ENCODE results near the gene SESTD1.

Gene SESTD1

DNA sequence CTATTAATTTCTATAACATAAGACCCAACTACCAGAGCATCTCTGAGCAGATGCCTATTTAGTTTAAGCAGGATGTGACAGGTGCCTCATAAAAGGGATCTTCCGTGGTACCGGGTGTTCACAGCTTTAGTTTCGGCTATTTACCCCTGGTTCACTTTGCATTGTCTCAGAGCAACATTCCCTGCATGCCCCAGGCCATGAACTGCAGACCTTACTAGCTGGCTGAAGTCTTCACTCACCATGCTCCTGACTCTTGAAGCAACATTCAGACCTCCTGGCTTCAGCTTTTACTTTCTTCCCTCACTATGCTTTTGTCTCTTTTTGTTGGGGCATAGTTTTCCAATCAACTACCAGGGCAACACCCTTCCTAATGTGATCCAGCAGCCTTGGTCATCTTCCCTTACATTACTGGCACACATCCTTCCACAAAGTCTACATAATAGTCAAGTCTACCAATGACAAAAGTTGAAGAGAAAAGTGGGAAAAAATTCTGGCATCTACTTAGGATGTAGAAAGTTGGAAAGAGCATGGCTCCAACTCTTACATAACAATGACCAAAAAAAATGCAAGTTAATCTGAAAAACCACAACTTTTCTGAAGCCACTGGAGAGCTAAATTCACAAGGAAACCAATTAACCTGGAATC, 99.2 kb downstream of the SESTD1 start:
- in situ Hi-C loops (cut with MboI; ENCODE audit: low sequenced_read_pairs, unreplicated experiment), result no loop called here
- no peak for DNase-seq (ENCODE audit: low spot score)
- TF ChIP-seq, protein P1, sequence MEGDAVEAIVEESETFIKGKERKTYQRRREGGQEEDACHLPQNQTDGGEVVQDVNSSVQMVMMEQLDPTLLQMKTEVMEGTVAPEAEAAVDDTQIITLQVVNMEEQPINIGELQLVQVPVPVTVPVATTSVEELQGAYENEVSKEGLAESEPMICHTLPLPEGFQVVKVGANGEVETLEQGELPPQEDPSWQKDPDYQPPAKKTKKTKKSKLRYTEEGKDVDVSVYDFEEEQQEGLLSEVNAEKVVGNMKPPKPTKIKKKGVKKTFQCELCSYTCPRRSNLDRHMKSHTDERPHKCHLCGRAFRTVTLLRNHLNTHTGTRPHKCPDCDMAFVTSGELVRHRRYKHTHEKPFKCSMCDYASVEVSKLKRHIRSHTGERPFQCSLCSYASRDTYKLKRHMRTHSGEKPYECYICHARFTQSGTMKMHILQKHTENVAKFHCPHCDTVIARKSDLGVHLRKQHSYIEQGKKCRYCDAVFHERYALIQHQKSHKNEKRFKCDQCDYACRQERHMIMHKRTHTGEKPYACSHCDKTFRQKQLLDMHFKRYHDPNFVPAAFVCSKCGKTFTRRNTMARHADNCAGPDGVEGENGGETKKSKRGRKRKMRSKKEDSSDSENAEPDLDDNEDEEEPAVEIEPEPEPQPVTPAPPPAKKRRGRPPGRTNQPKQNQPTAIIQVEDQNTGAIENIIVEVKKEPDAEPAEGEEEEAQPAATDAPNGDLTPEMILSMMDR (IDR thresholded peaks at IDR 0.05; ENCODE audit: borderline replicate concordance, control extremely low read depth, extremely low read depth, insufficient read depth, missing control alignments), result no peak

DNA sequence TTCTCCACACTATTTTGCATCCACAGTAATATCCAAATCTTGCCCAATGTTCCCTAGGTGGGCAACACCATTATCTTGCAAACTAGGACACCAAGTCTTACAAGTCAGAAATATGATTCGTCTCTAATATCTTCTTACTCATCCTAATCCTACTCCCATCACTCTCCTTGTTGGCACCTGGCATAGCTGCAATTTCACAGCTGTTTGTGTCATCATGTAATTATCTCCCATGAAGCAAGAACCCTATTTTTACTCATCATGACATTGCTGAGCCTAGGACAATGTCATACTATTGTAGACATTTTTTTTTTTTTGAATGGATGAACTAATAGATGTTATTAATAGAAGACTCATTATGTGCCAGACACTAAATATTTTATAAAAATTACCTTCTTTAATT, 123.4 kb downstream of the SESTD1 start:
- TF ChIP-seq, protein P1 (IDR thresholded peaks at IDR 0.05; ENCODE audit: borderline replicate concordance, control extremely low read depth, extremely low read depth, insufficient read depth, missing control alignments), result no peak
- DNase-seq (ENCODE audit: low spot score), result no peak
- in situ Hi-C loops (cut with MboI; ENCODE audit: low sequenced_read_pairs, unreplicated experiment), result loop anchor here (25.0 kb wide), 1 partner anchor 354 kb away; no protein-coding TSS in a partner anchor

DNA sequence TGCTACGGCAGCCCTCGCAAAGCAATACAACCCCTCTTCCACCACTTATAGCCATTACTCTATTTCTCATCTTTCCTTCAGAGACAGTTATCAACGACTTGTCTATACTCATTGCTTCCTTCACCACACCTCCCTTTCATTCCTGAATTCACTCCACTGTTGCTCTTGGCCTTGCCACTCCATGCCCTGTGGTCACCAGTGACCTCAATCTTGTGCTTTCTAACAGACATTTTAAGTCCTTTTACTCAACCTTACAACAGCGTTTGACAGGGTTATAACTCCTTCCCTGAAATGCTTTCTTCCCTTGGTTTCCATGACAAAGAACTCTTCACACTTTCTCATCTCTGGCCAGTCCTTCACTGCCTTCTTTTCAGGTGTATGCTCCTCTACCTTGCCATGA, 124.1 kb downstream of the SESTD1 start:
- no peak for DNase-seq (ENCODE audit: low spot score)
- in situ Hi-C loops (cut with MboI; ENCODE audit: low sequenced_read_pairs, unreplicated experiment), result loop anchor here (25.0 kb wide), 1 partner anchor 353 kb away; no protein-coding TSS in a partner anchor
- TF ChIP-seq, protein P1 (IDR thresholded peaks at IDR 0.05; ENCODE audit: borderline replicate concordance, control extremely low read depth, extremely low read depth, insufficient read depth, missing control alignments), result no peak

DNA sequence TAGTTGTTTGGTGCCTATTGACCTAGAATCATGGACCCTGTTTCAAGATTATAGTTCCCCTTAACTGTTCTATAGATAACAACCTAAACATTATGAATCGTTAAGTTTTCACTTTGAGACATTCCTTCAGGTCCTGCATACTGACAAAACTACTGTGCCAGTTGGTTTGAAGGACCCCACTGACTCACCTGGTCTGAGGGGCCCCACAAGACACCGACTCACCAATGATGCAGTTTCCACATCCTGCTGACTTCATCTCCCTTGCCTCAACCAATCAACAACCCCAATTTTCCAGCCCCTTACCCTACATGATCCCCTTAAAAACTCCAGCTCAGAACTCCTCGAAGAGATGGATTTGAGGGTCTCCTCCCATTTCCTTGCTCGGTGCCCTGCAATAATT, 125.1 kb downstream of the SESTD1 start:
- TF ChIP-seq, protein P1 (IDR thresholded peaks at IDR 0.05; ENCODE audit: borderline replicate concordance, control extremely low read depth, extremely low read depth, insufficient read depth, missing control alignments), result no peak
- in situ Hi-C loops (cut with MboI; ENCODE audit: low sequenced_read_pairs, unreplicated experiment), result loop anchor here (25.0 kb wide), 1 partner anchor 352 kb away; no protein-coding TSS in a partner anchor
- DNase-seq (ENCODE audit: low spot score), result no peak

DNA sequence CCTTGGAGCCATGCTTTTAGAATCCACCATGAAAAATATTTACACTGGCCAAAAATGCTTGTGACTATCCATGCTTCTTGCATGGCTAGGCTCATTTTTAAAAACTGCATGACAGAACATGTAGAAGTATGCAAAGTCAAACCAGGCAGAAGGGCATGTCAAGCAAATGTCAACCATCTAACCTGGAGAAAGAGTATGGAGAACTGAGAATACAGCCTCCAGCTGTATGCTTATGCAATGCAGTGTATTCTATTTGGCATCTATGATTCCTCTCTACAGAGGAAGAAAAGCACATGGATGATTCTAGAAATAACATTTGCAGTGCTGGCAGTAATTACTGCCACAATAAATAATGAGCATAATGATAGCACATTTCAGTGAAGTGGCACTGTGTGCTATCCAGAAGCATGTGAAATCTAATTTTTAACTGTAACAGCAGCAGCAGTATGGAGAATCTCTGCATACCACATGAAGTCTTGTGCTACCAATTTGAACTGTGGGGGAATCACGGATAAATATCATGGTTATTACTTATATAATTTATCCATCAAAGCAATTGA, 127.4 kb downstream of the SESTD1 start:
- TF ChIP-seq, protein P1 (IDR thresholded peaks at IDR 0.05; ENCODE audit: borderline replicate concordance, control extremely low read depth, extremely low read depth, insufficient read depth, missing control alignments), result no peak
- in situ Hi-C loops (cut with MboI; ENCODE audit: low sequenced_read_pairs, unreplicated experiment), result loop anchor here (25.0 kb wide), 1 partner anchor 350 kb away; no protein-coding TSS in a partner anchor
- no peak for DNase-seq (ENCODE audit: low spot score)

DNA sequence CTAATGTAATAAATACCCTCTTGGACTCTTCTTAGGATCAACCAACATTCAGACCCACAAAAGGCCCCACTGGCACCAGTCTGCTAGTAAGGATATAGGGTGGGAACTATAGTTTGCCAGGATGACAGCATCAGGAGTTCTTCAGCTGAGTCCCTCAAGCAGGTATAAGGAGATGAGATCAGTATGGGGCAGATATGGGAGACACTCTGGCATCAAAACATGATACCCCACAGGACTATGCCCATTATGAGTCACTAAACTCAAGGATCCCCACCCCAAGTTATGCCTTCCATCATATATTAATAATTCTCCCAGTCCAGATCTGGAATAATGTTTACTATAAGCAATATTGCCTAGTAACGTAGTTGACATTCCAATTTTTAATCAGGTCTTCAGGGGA, 131.6 kb downstream of the SESTD1 start:
- DNase-seq (ENCODE audit: low spot score), result no peak
- in situ Hi-C loops (cut with MboI; ENCODE audit: low sequenced_read_pairs, unreplicated experiment), result loop anchor here (25.0 kb wide), 1 partner anchor 346 kb away; no protein-coding TSS in a partner anchor
- TF ChIP-seq, protein P1 (IDR thresholded peaks at IDR 0.05; ENCODE audit: borderline replicate concordance, control extremely low read depth, extremely low read depth, insufficient read depth, missing control alignments), result no peak
